Measurements from ENCODE around the gene KCTD17.

KCTD17 gene

GRCh38 chr22:37063431-37064420 is 12.2 kb downstream of the KCTD17 start:
- POLR2A ChIA-PET: no interaction called here
- CTCF ChIA-PET: no interaction called here
- DNase-seq (ENCODE audit: extremely low spot score): no peak
- TF ChIP-seq HDGF (IDR thresholded peaks at IDR 0.05; ENCODE audit: borderline replicate concordance): no peak
- no peak for TF ChIP-seq TARDBP (IDR thresholded peaks at IDR 0.05)
- TF ChIP-seq FOXA1 (IDR thresholded peaks at IDR 0.05): no peak
- TF ChIP-seq FOXM1 (IDR thresholded peaks at IDR 0.05; ENCODE audit: borderline replicate concordance): no peak
- TF ChIP-seq ZNF384 (IDR thresholded peaks at IDR 0.05): no peak
- no peak for TF ChIP-seq NFRKB (IDR thresholded peaks at IDR 0.05)
- TF ChIP-seq ARNT (IDR thresholded peaks at IDR 0.05): no peak
- no peak for TF ChIP-seq SUZ12 (IDR thresholded peaks at IDR 0.05)
- no peak for TF ChIP-seq SP1 (IDR thresholded peaks at IDR 0.05)
- no peak for TF ChIP-seq FOXK2 (IDR thresholded peaks at IDR 0.05)
- TF ChIP-seq PKNOX1 (IDR thresholded peaks at IDR 0.05): no peak
- TF ChIP-seq L3MBTL2 (conservative IDR thresholded peaks at IDR 0.05): no peak
- no peak for TF ChIP-seq CTBP1 (IDR thresholded peaks at IDR 0.05; ENCODE audit: borderline replicate concordance)
- TF ChIP-seq ELF4 (IDR thresholded peaks at IDR 0.05): no peak

DNA sequence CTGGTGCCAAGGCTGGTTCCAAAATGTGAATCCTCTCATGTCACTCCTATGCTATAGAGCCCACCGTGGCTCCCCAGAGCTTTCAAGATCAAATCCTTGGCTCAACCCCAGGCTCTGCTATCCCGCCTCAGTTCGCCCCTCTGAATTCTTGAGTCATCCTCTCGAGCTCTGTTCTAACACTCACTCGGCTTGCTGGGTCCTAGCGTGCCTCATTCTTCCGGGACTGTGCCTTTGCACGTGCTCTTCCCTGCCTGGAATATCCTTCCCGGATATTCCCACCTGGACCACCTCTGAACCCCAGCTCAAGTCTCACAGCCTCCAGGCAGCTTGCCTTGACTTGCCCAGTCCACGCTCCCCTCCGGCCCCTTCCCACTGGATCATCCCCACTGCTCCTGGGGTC is 13.0 kb downstream of the KCTD17 start:
- DNase-seq (ENCODE audit: extremely low spot score): no peak
- no peak for TF ChIP-seq ELF4 (IDR thresholded peaks at IDR 0.05)
- TF ChIP-seq ZNF384 (IDR thresholded peaks at IDR 0.05): no peak
- TF ChIP-seq HDGF (IDR thresholded peaks at IDR 0.05; ENCODE audit: borderline replicate concordance): no peak
- TF ChIP-seq LEF1 (IDR thresholded peaks at IDR 0.05; ENCODE audit: borderline replicate concordance): no peak
- TF ChIP-seq TARDBP (IDR thresholded peaks at IDR 0.05): no peak
- no peak for TF ChIP-seq SUZ12 (IDR thresholded peaks at IDR 0.05)
- no peak for TF ChIP-seq ARNT (IDR thresholded peaks at IDR 0.05)
- no peak for TF ChIP-seq BHLHE40 (IDR thresholded peaks at IDR 0.05; ENCODE audit: borderline replicate concordance)
- no peak for TF ChIP-seq PKNOX1 (IDR thresholded peaks at IDR 0.05)
- no peak for TF ChIP-seq L3MBTL2 (conservative IDR thresholded peaks at IDR 0.05)
- no peak for TF ChIP-seq SP1 (IDR thresholded peaks at IDR 0.05)
- TF ChIP-seq CTBP1 (IDR thresholded peaks at IDR 0.05; ENCODE audit: borderline replicate concordance): no peak
- TF ChIP-seq NFRKB (IDR thresholded peaks at IDR 0.05): no peak
- TF ChIP-seq FOXM1 (IDR thresholded peaks at IDR 0.05; ENCODE audit: borderline replicate concordance): no peak
- no peak for TF ChIP-seq FOXK2 (IDR thresholded peaks at IDR 0.05)
- no peak for TF ChIP-seq FOXA1 (IDR thresholded peaks at IDR 0.05)
- CTCF ChIA-PET: no interaction called here
- POLR2A ChIA-PET: no interaction called here

- CTCF ChIA-PET: no interaction called here
- POLR2A ChIA-PET: interaction anchor here (1.3 kb wide), 1 partner anchor 46 kb away, joined by 3 read pairs; the partner anchor contains the start of genes MPST and TST
- TF ChIP-seq ARNT (IDR thresholded peaks at IDR 0.05) (no peak), L3MBTL2 (conservative IDR thresholded peaks at IDR 0.05) (no peak), SP1 (IDR thresholded peaks at IDR 0.05) (no peak), CTBP1 (IDR thresholded peaks at IDR 0.05; ENCODE audit: borderline replicate concordance) (no peak), FOXK2 (IDR thresholded peaks at IDR 0.05) (no peak), FOXM1 (IDR thresholded peaks at IDR 0.05; ENCODE audit: borderline replicate concordance) (no peak), PKNOX1 (IDR thresholded peaks at IDR 0.05) (no peak), LEF1 (IDR thresholded peaks at IDR 0.05; ENCODE audit: borderline replicate concordance) (no peak), SUZ12 (IDR thresholded peaks at IDR 0.05) (no peak), NFRKB (IDR thresholded peaks at IDR 0.05) (no peak)
- DNase-seq (ENCODE audit: extremely low spot score): no peak
These were observed 13.6 kb downstream of the KCTD17 start for GRCh38 chr22:37065180-37065579.

- ChIA-PET POLR2A (interaction anchor here (1.3 kb wide), 1 partner anchor 47 kb away, joined by 3 read pairs; the partner anchor contains the start of genes MPST and TST), CTCF (no interaction called here)
- DNase-seq (ENCODE audit: extremely low spot score): no peak
- TF ChIP-seq ELF4 (IDR thresholded peaks at IDR 0.05): no peak
- TF ChIP-seq L3MBTL2 (conservative IDR thresholded peaks at IDR 0.05): no peak
These were observed 14.4 kb downstream of the KCTD17 start for GRCh38 chr22:37065961-37066360.

DNA sequence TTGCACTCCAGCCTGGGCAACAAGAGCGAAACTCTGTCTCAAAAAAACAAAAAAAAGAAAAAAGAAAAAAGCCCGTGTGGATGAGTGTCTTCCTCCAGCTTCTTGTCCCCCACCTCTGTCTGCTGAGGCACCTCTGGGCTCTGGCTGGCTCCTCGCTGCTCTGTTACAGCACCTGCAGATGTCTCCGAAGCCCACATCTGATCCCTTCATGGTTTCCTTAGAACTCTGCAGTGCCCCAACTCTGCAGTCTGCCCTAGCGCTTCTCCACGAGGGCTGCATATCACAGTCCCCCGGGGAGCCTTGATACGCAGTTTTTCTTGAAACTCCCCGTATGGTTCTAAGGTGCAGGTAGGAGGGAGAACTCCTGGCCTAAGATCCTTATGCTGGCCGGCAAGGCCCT is 15.9 kb downstream of the KCTD17 start:
- TF ChIP-seq ARNT (IDR thresholded peaks at IDR 0.05) (no peak), NFRKB (IDR thresholded peaks at IDR 0.05) (no peak), PKNOX1 (IDR thresholded peaks at IDR 0.05) (no peak), FOXA1 (IDR thresholded peaks at IDR 0.05) (no peak), SP1 (IDR thresholded peaks at IDR 0.05) (no peak), HDGF (IDR thresholded peaks at IDR 0.05; ENCODE audit: borderline replicate concordance) (no peak), CTBP1 (IDR thresholded peaks at IDR 0.05; ENCODE audit: borderline replicate concordance) (no peak), FOXK2 (IDR thresholded peaks at IDR 0.05) (no peak)
- POLR2A ChIA-PET: no interaction called here
- DNase-seq (ENCODE audit: extremely low spot score): no peak
- CTCF ChIA-PET: no interaction called here

All from HEK293T (cell line).